SH-SY5Y (cell line): ENCODE measurements around the gene ZMYND11.

Source experiments
- GATA2 ChIP-seq: IDR thresholded peaks from 2 replicates; pipeline ENCODE4 v1.6.1; 2011; ENCODE audit warnings: mild to moderate bottlenecking, low read depth, low read length
- GATA3 ChIP-seq: IDR thresholded peaks from 2 replicates; pipeline ENCODE4 v1.6.1; 2011; ENCODE audit warnings: low read depth, mild to moderate bottlenecking, low read length, moderate library complexity

- TF ChIP-seq GATA2 (no peak), GATA3 (no peak)
These were observed 91.8 kb downstream of the ZMYND11 start for GRCh38 chr10:227014-227413.
